Vagina (tissue), 2 donors: ENCODE data around the gene ZNF287.

ENCODE experiments used
- CTCF ChIP-seq, 3 experiments: fragments of 450-650 bp in 2 of 3; fragments of 200-600 bp in 1 of 3; sonication (generic) in 1 of 3; IDR thresholded peaks; one replicate each; pipeline ENCODE4 v1.5.1; 2017 to 2019; ENCODE audit warnings: antibody characterized with exemption in 3 of 3, mild to moderate bottlenecking in 2 of 3, moderate library complexity in 2 of 3
- POLR2A ChIP-seq, 2 donors: fragments of 450-650 bp; IDR thresholded peaks; one replicate each; pipeline ENCODE4 v1.6.1; 2017; ENCODE audit warnings: antibody characterized with exemption in 2 of 2, mild to moderate bottlenecking in 2 of 2, moderate library complexity in 2 of 2
- POLR2AphosphoS5 ChIP-seq, 2 donors: sonication (generic); formaldehyde crosslinking; IDR thresholded peaks; one replicate each; pipeline ENCODE4 v1.9.0; 2017; ENCODE audit warnings: antibody characterized with exemption in 2 of 2, mild to moderate bottlenecking in 2 of 2, low read depth in 1 of 2; ENCODE audit not compliant: insufficient read depth in 1 of 2

DNA sequence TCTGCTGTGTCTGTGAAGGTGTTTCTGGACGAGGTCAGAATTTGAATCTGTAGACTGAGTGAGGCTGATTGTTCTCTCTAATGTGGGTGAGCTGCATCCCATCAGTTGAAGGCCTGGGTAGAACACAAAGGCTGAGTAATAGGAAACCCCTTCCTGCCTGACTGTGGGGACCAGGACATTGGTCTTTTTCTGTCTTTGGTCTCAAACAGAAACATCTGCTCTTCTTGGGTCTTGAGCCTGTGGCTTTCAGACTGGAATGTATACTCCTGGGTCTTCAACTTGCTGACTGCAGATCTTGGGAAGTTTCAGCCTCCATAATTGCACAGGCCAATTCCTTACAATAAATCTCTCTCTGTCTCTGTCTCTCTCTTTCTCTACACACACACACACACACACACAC, 57.4 kb downstream of the ZNF287 start:
- no peak for TF ChIP-seq CTCF (IDR thresholded peaks at IDR 0.05)
- no peak for TF ChIP-seq POLR2AphosphoS5 (IDR thresholded peaks at IDR 0.05; ENCODE audit: insufficient read depth in 1 of 2, low read depth in 1 of 2)
- TF ChIP-seq POLR2A (IDR thresholded peaks at IDR 0.05): no peak
